SJSA1 (cell line): ENCODE results near the gene ICAM3. TPM values are rescaled to one million over a fixed set of nuclear protein-coding genes. Genes with fewer than 3 reads are reported as not detected.
"Not testable (repeated sequence)": the region's sequence is repeated elsewhere in the genome, so short reads cannot be mapped to it uniquely, and the experiment has no call there.

Experiments used
- DNase-seq, 2 experiments: peaks; one replicate each; pipeline ENCODE4 v3.0.0-alpha.2; 2015 to 2020; ENCODE audit warnings: low spot score in 2 of 2, low read depth in 1 of 2
- H3K27ac ChIP-seq: fragments of 250-450 bp; sonication (Bioruptor Pico); 2 replicates; pipeline ENCODE4 v1.5.1; 2020; ENCODE audit warnings: mild to moderate bottlenecking, moderate library complexity
- H3K27me3 ChIP-seq: fragments of 250-450 bp; sonication (Bioruptor Pico); replicated peaks from 2 replicates; pipeline ENCODE4 v1.5.1; 2020; ENCODE audit warnings: mild to moderate bottlenecking, moderate library complexity
- H3K36me3 ChIP-seq: fragments of 250-450 bp; sonication (Bioruptor Pico); 2 replicates; pipeline ENCODE4 v1.5.1; 2020; ENCODE audit warnings: mild to moderate bottlenecking
- H3K4me1 ChIP-seq: fragments of 250-450 bp; sonication (Bioruptor Pico); replicated peaks from 2 replicates; pipeline ENCODE4 v1.6.1; 2021; ENCODE audit warnings: mild to moderate bottlenecking
- H3K4me3 ChIP-seq: fragments of 250-450 bp; sonication (Bioruptor Pico); 2 replicates; pipeline ENCODE4 v1.5.1; 2020; ENCODE audit warnings: mild to moderate bottlenecking
- H3K9me3 ChIP-seq: fragments of 250-450 bp; sonication (Bioruptor Pico); replicated peaks from 2 replicates; pipeline ENCODE4 v1.5.1; 2020; ENCODE audit warnings: mild to moderate bottlenecking
- total RNA-seq: library from RNA; depleted of rRNA; stranded (reverse); fragments of >200 nt; shearing (Covaris generic); gene quantifications from 2 replicates; pipeline ENCODE4 v1.2.3, GENCODE V29; 2014

The ICAM3 gene
- total RNA-seq, 1 experiment from 2014 or later: 8.1 TPM

DNA sequence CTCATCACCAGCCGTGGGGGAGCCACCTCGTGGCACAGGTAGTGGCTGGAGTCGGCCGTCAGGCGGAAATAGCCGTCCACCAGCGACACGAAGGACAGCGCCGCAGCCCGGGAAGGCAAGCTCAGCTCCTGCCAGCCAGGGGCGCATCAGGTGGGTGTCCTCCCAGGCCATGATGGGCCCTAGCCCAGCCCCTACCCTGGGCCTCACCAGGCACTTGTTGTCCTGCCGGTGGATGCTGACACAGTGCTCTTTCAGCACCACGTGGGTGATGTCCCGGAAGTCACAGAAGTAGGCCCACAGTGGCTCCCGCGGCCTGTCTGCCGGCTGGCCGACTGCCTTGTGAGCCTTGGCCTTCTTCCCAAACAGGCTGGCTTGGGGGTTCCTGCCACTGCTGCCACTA, 25.2 kb upstream of the ICAM3 start:
- Histone ChIP-seq H3K4me3 (no peak overlapping the region), H3K9me3 (no peaks in the 10 kb centered on the region), H3K4me1 (no peaks in the 10 kb centered on the region), H3K27me3 (no peaks in the 10 kb centered on the region), H3K27ac (no peak overlapping the region), H3K36me3 (peaks cover 78% of the 10 kb centered on the region)
- DNase-seq: no peak

DNA sequence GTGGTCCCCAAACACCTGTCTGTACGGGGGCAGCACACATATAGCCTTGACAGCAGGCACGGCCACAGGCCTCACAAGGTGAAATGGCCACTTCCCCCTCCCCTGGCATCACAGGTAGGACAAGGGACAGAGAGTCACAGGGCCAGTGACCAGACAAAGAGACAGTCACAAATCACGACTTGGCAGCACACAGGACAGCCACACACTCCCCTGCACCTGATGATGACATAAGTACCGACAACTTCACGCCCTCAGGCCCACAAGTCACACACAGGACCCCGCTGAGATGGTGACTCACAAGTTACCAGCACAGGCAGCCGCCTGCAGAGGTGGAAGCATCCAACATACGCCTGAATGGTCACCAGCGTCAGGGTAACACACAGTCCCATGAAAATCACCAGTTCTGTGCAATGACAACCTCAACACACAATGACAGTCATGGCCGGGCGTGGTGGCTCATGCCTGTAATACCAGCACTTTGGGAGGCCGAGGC, 24.4 kb upstream of the ICAM3 start:
- H3K4me3 ChIP-seq: no peak overlapping the region
- peaks cover 77% of the 10 kb centered on the region for H3K36me3 ChIP-seq
- DNase-seq: no peak
- H3K9me3 ChIP-seq: no peaks in the 10 kb centered on the region
- no peak overlapping the region for H3K27ac ChIP-seq
- no peaks in the 10 kb centered on the region for H3K27me3 ChIP-seq
- H3K4me1 ChIP-seq: no peaks in the 10 kb centered on the region

- Histone ChIP-seq H3K9me3 (no peaks in the 10 kb centered on the region), H3K27me3 (no peaks in the 10 kb centered on the region), H3K27ac (no peak overlapping the region), H3K4me1 (no peaks in the 10 kb centered on the region), H3K4me3 (no peak overlapping the region), H3K36me3 (peaks cover 76% of the 10 kb centered on the region)
- DNase-seq: no peak
Observed at GRCh38 chr19:10362259-10362658, 22.8 kb upstream of the ICAM3 start.

DNA sequence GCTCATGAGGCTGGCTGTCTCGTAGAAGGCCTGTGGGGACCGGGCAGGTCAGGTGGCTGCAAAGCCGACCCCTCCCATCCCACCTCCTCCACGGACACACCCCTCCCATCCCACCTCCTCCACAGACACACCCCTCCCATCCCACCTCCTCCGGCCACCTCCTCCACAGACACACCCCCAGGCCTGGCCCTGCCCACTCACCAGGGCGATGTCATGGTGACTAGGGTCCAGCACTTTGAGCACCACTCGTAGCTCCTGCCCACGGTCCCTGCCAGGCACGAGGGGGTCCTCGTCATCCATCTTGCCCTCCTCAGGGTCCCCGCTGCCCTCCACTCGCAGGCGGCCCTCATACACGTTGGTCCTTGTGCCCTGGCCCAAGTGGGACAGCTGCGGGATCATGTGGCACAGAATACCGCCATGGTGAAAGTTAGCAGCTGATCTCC, 22.2 kb upstream of the ICAM3 start:
- Histone ChIP-seq H3K36me3 (peaks cover 79% of the 10 kb centered on the region), H3K9me3 (no peaks in the 10 kb centered on the region), H3K4me1 (no peaks in the 10 kb centered on the region), H3K27ac (no peak overlapping the region), H3K4me3 (no peak overlapping the region), H3K27me3 (no peaks in the 10 kb centered on the region)
- DNase-seq: no peak

DNA sequence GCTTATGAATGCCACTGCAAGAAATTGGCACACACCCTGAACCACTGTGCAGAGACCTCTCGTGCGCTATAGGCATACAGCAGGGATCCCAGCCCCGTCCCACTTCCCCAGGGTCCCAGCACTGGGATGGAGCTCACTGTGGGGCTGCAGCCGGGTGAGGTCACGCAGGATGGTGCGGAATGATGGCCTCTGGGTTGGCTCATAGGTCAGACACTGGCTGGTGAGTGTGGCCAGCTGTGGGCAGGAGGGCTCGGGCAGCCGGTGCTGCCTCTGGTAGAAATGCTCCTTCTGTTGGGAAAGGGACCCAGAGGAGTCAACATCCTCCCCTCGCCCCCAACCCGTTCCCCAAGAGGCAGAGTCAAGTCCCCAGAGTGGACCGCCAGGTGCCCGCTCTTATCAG, 17.0 kb upstream of the ICAM3 start:
- Histone ChIP-seq H3K27ac (no peak overlapping the region), H3K9me3 (no peaks in the 10 kb centered on the region), H3K4me3 (no peak overlapping the region), H3K36me3 (peaks cover 65% of the 10 kb centered on the region), H3K4me1 (no peaks in the 10 kb centered on the region), H3K27me3 (no peaks in the 10 kb centered on the region)
- no peak for DNase-seq

GRCh38 chr19:10353793-10354391, 14.5 kb upstream of the ICAM3 start:
- no peaks in the 10 kb centered on the region for H3K27me3 ChIP-seq
- no peaks in the 10 kb centered on the region for H3K4me1 ChIP-seq
- H3K27ac ChIP-seq: no peak overlapping the region
- DNase-seq: no peak
- H3K9me3 ChIP-seq: no peaks in the 10 kb centered on the region
- H3K4me3 ChIP-seq: no peak overlapping the region
- peaks cover 55% of the 10 kb centered on the region for H3K36me3 ChIP-seq

DNA sequence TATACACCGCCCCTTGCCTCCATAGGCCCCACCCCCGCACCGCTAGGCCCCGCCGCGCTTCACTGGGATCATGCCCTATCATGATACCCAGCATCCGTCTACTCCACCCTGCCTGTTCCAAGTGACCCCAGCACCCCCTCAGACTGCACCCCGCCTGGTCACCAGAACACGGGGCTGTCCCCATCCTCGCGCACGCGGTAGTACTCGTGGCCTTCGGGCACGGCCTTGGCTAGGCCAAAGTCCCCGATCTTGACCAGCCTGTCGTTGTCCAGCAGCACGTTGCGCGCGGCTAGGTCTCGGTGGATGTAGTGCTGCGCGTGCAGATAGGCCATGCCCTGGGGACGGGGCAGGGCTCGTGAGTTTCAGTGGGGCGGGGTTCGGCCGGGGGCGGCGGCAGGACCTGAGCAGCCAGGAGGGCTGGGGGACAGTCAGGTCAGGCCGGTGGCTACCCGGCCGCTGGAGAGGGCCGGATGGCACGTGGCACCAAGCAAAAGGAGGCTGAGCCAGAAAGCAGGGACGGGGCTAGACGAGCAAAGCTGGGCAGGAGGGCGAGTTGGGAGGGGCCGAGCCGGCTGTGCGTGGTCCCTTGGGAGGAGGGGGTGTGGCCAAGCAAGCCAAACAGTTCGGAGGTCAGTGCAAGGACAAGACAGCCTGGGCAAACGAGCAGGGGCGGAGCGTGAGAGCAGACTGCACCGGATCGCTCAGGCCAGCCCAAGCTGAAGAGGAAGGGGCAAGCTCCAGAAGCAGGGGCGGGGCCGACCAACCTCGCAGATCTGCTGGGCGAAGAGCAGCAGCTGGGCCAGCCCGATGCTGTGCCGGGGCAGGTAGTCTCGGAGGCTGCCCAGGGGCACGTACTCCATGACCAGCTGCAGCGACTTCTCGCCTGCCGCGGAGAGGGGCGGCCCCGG, 13.6 kb upstream of the ICAM3 start:
- no peak overlapping the region for H3K27ac ChIP-seq
- H3K9me3 ChIP-seq: no peaks in the 10 kb centered on the region
- no peaks in the 10 kb centered on the region for H3K4me1 ChIP-seq
- H3K27me3 ChIP-seq: no peaks in the 10 kb centered on the region
- DNase-seq: no peak
- H3K36me3 ChIP-seq: peaks cover 49% of the 10 kb centered on the region
- no peak overlapping the region for H3K4me3 ChIP-seq

GRCh38 chr19:10346509-10346908, 7.1 kb upstream of the ICAM3 start:
- no peaks in the 10 kb centered on the region for H3K9me3 ChIP-seq
- 0 out of 2 replicates have a peak, but pooled peaks cover 4% of the 10 kb centered on the region for H3K36me3 ChIP-seq
- no peak overlapping the region for H3K4me3 ChIP-seq
- no peaks in the 10 kb centered on the region for H3K27me3 ChIP-seq
- no peak for DNase-seq
- no peak overlapping the region for H3K27ac ChIP-seq
- no peaks in the 10 kb centered on the region for H3K4me1 ChIP-seq

DNA sequence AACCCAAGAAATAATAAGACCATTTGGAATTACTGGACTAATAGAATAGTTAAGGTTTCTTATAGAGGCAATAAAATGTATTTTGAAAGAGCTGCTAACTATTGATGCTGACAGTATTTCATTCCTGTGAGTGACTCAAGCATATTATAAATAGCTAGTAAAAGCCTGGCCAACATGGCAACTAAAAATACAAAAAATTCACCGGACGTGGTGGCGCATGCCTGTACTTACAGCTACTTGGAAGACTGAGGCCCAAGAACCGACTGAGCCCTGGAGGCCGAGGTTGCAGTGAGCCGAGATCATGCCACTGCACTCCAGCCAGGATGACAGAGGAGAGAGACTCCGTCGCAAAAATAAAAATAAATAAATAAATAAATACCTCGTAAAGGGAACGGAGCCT, 5.4 kb upstream of the ICAM3 start:
- Histone ChIP-seq H3K36me3 (no peaks in the 10 kb centered on the region), H3K27ac (no peak overlapping the region), H3K4me1 (no peaks in the 10 kb centered on the region), H3K27me3 (no peaks in the 10 kb centered on the region), H3K4me3 (no peak overlapping the region), H3K9me3 (no peaks in the 10 kb centered on the region)
- no peak for DNase-seq

DNA sequence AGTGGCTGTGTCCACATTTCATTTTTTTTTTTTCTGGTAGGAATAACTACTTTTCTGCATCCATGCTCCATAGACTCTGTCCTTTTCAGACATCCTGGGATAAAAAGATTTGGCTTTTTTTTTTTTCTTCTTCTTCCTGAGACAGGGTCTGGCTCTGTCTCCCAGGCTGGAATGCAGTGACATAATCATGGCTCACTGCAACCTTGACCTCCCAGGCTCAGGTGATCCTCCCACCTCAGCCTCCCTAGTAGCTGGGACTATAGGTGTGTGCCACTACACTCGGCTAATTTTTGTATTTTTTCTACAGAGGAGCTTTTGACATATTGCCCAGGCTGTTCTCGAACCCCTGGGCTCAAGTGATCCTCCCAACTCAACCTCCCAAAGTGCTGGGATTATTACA, 4.1 kb upstream of the ICAM3 start:
- no peaks in the 10 kb centered on the region for H3K9me3 ChIP-seq
- no peak overlapping the region for H3K27ac ChIP-seq
- no peaks in the 10 kb centered on the region for H3K4me1 ChIP-seq
- no peaks in the 10 kb centered on the region for H3K36me3 ChIP-seq
- no peaks in the 10 kb centered on the region for H3K27me3 ChIP-seq
- H3K4me3 ChIP-seq: no peak overlapping the region
- no peak for DNase-seq

DNA sequence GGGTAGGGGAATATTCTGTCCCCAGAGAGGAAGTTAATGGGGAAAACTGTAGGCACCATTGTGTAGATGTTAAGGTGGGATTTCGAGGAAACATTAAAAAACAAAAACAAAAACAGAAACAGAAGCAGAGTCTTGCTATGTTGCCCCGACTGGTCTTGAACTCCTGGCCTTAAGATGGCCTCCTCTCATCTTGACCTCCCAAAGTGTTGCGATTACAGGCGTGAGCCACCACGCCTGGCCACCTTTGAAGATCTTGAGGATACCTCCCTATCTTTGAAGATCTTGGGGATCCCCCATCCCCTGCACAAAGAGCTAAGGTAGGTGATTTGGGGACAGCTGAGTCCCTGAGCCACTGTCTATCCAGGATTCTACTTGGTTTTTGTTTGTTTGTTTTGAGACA, 553 bp upstream of the ICAM3 start:
- no peak overlapping the region for H3K4me3 ChIP-seq
- H3K9me3 ChIP-seq: no peaks in the 10 kb centered on the region
- H3K4me1 ChIP-seq: peaks cover 3% of the 10 kb centered on the region
- H3K27me3 ChIP-seq: no peaks in the 10 kb centered on the region
- H3K27ac ChIP-seq: no peak overlapping the region
- no peak for DNase-seq
- no peaks in the 10 kb centered on the region for H3K36me3 ChIP-seq

DNA sequence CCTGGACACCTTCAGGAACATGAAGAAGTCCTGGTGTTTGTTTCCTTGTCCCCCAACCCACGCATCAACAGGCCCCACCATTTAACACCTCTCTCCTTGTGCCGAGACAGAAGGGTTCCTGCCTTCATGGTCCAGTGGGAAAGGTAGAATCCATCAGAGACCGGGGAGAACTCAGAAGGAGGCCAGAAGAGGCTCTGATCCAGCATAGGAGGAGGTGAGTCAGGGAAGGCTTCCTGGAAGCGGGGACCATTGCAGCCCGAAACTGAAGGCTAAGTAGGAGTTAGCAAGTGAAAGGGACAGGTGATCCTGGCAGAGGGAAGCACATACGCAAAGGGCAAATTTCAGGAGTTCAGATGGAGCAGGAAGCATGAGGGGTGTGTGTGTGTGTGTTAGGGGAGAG, 484 bp downstream of the ICAM3 start:
- Histone ChIP-seq H3K27me3 (no peaks in the 10 kb centered on the region), H3K27ac (no peak overlapping the region)
- no peak for DNase-seq

DNA sequence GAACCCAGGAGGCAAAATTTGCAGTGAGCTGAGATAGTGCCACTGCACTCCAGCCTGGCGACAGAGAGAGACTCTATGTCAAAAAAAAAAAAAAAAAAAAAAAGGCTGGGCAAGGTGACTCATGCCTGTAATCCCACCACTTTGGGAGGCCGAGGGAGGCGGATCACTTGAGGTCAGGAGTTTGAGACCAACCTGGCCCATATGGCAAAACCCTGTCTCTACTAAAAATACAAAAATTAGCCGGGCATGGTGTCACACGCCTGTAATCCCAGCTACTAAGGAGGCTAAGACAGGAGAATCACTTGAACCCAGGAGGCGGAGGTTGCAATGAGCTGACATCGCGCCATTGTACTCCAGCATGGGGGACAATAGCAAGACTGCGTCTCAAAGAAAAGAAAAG, 2.7 kb downstream of the ICAM3 start:
- Histone ChIP-seq H3K4me1 (peaks cover 19% of the 10 kb centered on the region), H3K36me3 (peaks cover 16% of the 10 kb centered on the region)
- H3K9me3 ChIP-seq, H3K27me3 ChIP-seq, H3K4me3 ChIP-seq, H3K27ac ChIP-seq, DNase-seq: not testable (repeated sequence)

More for the DNA sequence above, 484 bp downstream of the ICAM3 start:
- H3K9me3 ChIP-seq: no peaks in the 10 kb centered on the region
- H3K36me3 ChIP-seq: no peaks in the 10 kb centered on the region
- H3K4me3 ChIP-seq: no peak overlapping the region
- H3K4me1 ChIP-seq: peaks cover 8% of the 10 kb centered on the region

DNA sequence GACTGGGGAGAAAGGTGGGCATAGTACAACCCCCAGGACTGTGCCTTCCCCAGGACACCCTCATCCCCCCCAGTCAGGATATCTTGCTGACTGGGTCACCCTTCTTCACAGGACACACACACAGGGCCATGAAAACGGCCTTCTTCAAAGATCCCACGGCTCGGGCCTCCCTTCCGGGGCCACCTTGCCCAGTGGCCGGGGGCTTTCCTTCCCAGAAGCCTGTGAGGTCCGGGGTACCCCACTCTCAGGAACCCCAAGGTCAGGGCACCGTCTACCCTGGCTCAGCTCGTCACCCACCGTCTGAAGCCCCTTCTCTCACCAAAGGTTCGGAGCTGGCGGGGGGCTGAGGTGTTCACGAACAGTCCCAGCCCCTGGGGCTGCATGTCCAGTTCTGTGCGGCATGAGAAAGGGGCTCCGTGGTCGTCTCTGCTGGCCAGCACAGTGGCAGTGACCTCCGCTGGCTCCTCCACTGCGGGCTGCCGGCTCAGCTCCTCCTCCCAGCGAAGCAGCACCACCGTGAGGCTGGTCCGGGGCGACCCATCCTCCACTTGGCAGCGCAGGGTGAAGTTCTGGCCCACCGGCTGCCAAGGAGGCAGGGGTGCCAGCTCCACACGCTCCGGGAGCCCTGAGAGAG, 4.0 kb downstream of the ICAM3 start:
- H3K27ac ChIP-seq: no peak overlapping the region
- H3K36me3 ChIP-seq: peaks cover 23% of the 10 kb centered on the region
- H3K4me3 ChIP-seq: no peak overlapping the region; the same call in 1 of the 2 replicates

More for the DNA sequence above, 4.0 kb downstream of the ICAM3 start:
- Histone ChIP-seq H3K27me3 (no peaks in the 10 kb centered on the region), H3K4me1 (peaks cover 19% of the 10 kb centered on the region), H3K9me3 (no peaks in the 10 kb centered on the region)
- DNase-seq: no peak
